ENCODE results near the gene CELSR1. TPM values are rescaled to one million over a fixed set of nuclear protein-coding genes. Genes with fewer than 3 reads are reported as not detected.

The CELSR1 gene
- total RNA-seq, 1 donor from 2014 or later = 8.9 TPM

GRCh38 chr22:46464701-46465344 is 72.6 kb downstream of the CELSR1 start:
- peaks cover 12% of the 10 kb centered on the region for H3K27me3 ChIP-seq (ENCODE audit: low read depth)
- no peak overlapping the region for H3K27ac ChIP-seq (replicated peaks)
- TF ChIP-seq, protein P1, sequence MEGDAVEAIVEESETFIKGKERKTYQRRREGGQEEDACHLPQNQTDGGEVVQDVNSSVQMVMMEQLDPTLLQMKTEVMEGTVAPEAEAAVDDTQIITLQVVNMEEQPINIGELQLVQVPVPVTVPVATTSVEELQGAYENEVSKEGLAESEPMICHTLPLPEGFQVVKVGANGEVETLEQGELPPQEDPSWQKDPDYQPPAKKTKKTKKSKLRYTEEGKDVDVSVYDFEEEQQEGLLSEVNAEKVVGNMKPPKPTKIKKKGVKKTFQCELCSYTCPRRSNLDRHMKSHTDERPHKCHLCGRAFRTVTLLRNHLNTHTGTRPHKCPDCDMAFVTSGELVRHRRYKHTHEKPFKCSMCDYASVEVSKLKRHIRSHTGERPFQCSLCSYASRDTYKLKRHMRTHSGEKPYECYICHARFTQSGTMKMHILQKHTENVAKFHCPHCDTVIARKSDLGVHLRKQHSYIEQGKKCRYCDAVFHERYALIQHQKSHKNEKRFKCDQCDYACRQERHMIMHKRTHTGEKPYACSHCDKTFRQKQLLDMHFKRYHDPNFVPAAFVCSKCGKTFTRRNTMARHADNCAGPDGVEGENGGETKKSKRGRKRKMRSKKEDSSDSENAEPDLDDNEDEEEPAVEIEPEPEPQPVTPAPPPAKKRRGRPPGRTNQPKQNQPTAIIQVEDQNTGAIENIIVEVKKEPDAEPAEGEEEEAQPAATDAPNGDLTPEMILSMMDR (IDR thresholded peaks at IDR 0.05; ENCODE audit: borderline replicate concordance) = no peak
- peaks cover 9% of the 10 kb centered on the region for H3K4me1 ChIP-seq
- no peaks in the 10 kb centered on the region for H3K9me3 ChIP-seq (replicated peaks)
- no peak for DNase-seq
- intact Hi-C loops (cut with micrococcal nuclease) = no loop called here
- no peak overlapping the region for H3K4me3 ChIP-seq
- H3K36me3 ChIP-seq = no peaks in the 10 kb centered on the region

DNA sequence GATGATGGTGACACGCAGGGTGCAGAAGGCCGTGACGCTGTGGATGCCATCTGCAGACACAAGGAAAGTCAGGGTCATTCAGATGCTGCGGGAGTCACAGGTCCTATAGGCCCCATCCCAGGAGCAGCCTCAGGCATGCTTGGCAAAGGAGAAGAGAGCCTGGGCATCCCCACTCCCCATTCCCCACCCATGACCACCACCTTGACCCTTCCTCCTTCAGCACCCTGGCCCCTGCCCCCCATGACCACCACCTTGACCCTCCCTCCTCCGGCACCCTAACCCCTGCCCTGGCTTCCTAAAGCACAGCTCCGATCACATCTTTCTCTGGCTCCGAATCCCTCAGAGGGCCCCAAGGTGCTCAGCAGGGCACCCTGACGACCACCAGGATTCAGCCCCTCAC is 73.1 kb downstream of the CELSR1 start:
- no peak for DNase-seq
- no peaks in the 10 kb centered on the region for H3K36me3 ChIP-seq
- intact Hi-C loops (cut with micrococcal nuclease) = no loop called here

GRCh38 chr22:46463435-46464227 is 73.8 kb downstream of the CELSR1 start:
- intact Hi-C loops (cut with micrococcal nuclease) = no loop called here
- Histone ChIP-seq H3K9me3 (replicated peaks) (no peaks in the 10 kb centered on the region), H3K27ac (replicated peaks) (no peak overlapping the region), H3K4me3 (no peak overlapping the region), H3K4me1 (peaks cover 9% of the 10 kb centered on the region), H3K27me3 (ENCODE audit: low read depth) (peaks cover 12% of the 10 kb centered on the region), H3K36me3 (no peaks in the 10 kb centered on the region)
- no peak for DNase-seq
- TF ChIP-seq, protein P1 (IDR thresholded peaks at IDR 0.05; ENCODE audit: borderline replicate concordance) = no peak

More for the DNA sequence above, 73.1 kb downstream of the CELSR1 start:
- Histone ChIP-seq H3K9me3 (replicated peaks) (no peaks in the 10 kb centered on the region), H3K4me1 (peaks cover 9% of the 10 kb centered on the region), H3K27me3 (ENCODE audit: low read depth) (peaks cover 12% of the 10 kb centered on the region), H3K4me3 (no peak overlapping the region), H3K27ac (replicated peaks) (no peak overlapping the region)
- TF ChIP-seq, protein P1 (IDR thresholded peaks at IDR 0.05; ENCODE audit: borderline replicate concordance) = no peak

- Histone ChIP-seq H3K4me1 (peaks cover 9% of the 10 kb centered on the region), H3K36me3 (no peaks in the 10 kb centered on the region), H3K27ac (replicated peaks) (no peak overlapping the region), H3K9me3 (replicated peaks) (no peaks in the 10 kb centered on the region), H3K4me3 (no peak overlapping the region), H3K27me3 (ENCODE audit: low read depth) (peaks cover 12% of the 10 kb centered on the region)
- TF ChIP-seq, protein P1 (IDR thresholded peaks at IDR 0.05; ENCODE audit: borderline replicate concordance) = no peak
- intact Hi-C loops (cut with micrococcal nuclease) = no loop called here
- DNase-seq = no peak
These were observed 74.6 kb downstream of the CELSR1 start for GRCh38 chr22:46462726-46463371.

- no peaks in the 10 kb centered on the region for H3K9me3 ChIP-seq (replicated peaks)
- peaks cover 9% of the 10 kb centered on the region for H3K4me1 ChIP-seq
- H3K36me3 ChIP-seq = no peaks in the 10 kb centered on the region
- TF ChIP-seq, protein P1 (IDR thresholded peaks at IDR 0.05; ENCODE audit: borderline replicate concordance) = no peak
- peaks cover 11% of the 10 kb centered on the region for H3K27me3 ChIP-seq (ENCODE audit: low read depth)
- DNase-seq = no peak
- H3K4me3 ChIP-seq = no peak overlapping the region
- H3K27ac ChIP-seq (replicated peaks) = no peak overlapping the region
- intact Hi-C loops (cut with micrococcal nuclease) = no loop called here
These were observed 75.7 kb downstream of the CELSR1 start for GRCh38 chr22:46461566-46462180.
